H1 (cell line): Measurements from ENCODE around the gene ITFG2. TPM values are rescaled to one million over a fixed set of nuclear protein-coding genes. Genes with fewer than 3 reads are reported as not detected.

Source experiments
- CTCF ChIA-PET: fragments of 300-600 bp; sonication (Branson Sonifier 250); formaldehyde crosslinking; loops from one replicate; lab custom pipeline; 2021; ENCODE audit not compliant: partially characterized antibody; lab: Charles Lee
- POLR2A ChIA-PET: fragments of 300-600 bp; sonication (Branson Sonifier 250); formaldehyde crosslinking; loops from one replicate; lab custom pipeline; 2021; ENCODE audit warnings: inconsistent platforms; ENCODE audit not compliant: partially characterized antibody; lab: Charles Lee
- DNase-seq, 2 experiments: peaks; one replicate each; pipeline versions ENCODE4 v3.0.0 to v3.0.0-alpha.2; 2010 to 2022; ENCODE audit warnings: low spot score in 2 of 2, low read depth in 1 of 2, mixed read lengths in 1 of 2
- FAIRE-seq: peaks from 2 replicates; lab custom pipeline; 2011; peaks lifted over from hg19 to GRCh38; lab: Jason Lieb, UNC
- H2AFZ ChIP-seq: 2 replicates; pipeline ENCODE4 v1.8.1; 2012; ENCODE audit warnings: low read length, inconsistent platforms
- H2AK5ac ChIP-seq: 2 replicates; pipeline ENCODE4 v1.6.1; 2013; ENCODE audit warnings: low read depth, low read length
- H2BK120ac ChIP-seq: replicated peaks from 2 replicates; pipeline ENCODE3; 2013; ENCODE audit warnings: low read depth, low read length, inconsistent platforms
- H2BK12ac ChIP-seq: 2 replicates; pipeline ENCODE4 v1.6.1; 2013; ENCODE audit warnings: low read depth, low read length
- H2BK15ac ChIP-seq: 2 replicates; pipeline ENCODE4 v1.6.1; 2013; ENCODE audit warnings: low read length
- H2BK20ac ChIP-seq: 2 replicates; pipeline ENCODE4 v1.6.1; 2013; ENCODE audit warnings: low read length
- H2BK5ac ChIP-seq: 2 replicates; pipeline ENCODE4 v1.6.1; 2013; ENCODE audit warnings: low read depth, low read length
- H3K14ac ChIP-seq: 2 replicates; pipeline ENCODE4 v1.6.1; 2013; ENCODE audit warnings: inconsistent platforms; ENCODE audit not compliant: insufficient read length
- H3K18ac ChIP-seq: 2 replicates; pipeline ENCODE4 v1.6.1; 2013; ENCODE audit warnings: low read length; ENCODE audit errors: extremely low read depth
- H3K23ac ChIP-seq: 2 replicates; pipeline ENCODE4 v1.6.1; 2013; ENCODE audit warnings: inconsistent platforms; ENCODE audit not compliant: insufficient read length
- H3K23me2 ChIP-seq: 2 replicates; pipeline ENCODE4 v1.6.1; 2013; ENCODE audit warnings: low read depth, low read length
- H3K27ac ChIP-seq: 2 replicates; pipeline ENCODE4 v1.6.1; 2011; ENCODE audit warnings: low read depth, low read length, inconsistent platforms
- H3K27me3 ChIP-seq, 4 experiments: replicated peaks in 1 of 4; 1 replicate in 1 of 4; 2 replicates in 3 of 4; pipeline versions ENCODE4 v1.6.1 to v1.8.1; 2011 to 2013; ENCODE audit warnings: low read length in 3 of 4, mild to moderate bottlenecking in 3 of 4, inconsistent platforms in 2 of 4, mixed read lengths in 2 of 4, moderate library complexity in 1 of 4; ENCODE audit not compliant: control insufficient read depth in 3 of 4, insufficient read depth in 3 of 4; ENCODE audit errors: extremely low read depth in 1 of 4
- H3K36me3 ChIP-seq, 4 experiments: 2 replicates each; pipeline versions ENCODE4 v1.6.1 to v1.8.1; 2011 to 2013; ENCODE audit warnings: mild to moderate bottlenecking in 4 of 4, low read length in 3 of 4, moderate library complexity in 2 of 4, control low read depth in 1 of 4, inconsistent platforms in 1 of 4; ENCODE audit not compliant: insufficient read depth in 4 of 4, control insufficient read depth in 2 of 4
- H3K4ac ChIP-seq: replicated peaks from 2 replicates; pipeline ENCODE3; 2013; ENCODE audit warnings: low read length, low read depth, mixed read lengths, inconsistent platforms; ENCODE audit not compliant: insufficient read length
- H3K4me1 ChIP-seq, 4 experiments: replicated peaks in 1 of 4; 1 replicate in 1 of 4; 2 replicates in 3 of 4; pipeline versions ENCODE4 v1.6.1 to v1.8.1; 2011 to 2013; ENCODE audit warnings: low read length in 3 of 4, inconsistent platforms in 2 of 4, mixed read lengths in 1 of 4; ENCODE audit not compliant: insufficient read depth in 4 of 4, control insufficient read depth in 3 of 4
- H3K4me2 ChIP-seq, 2 experiments: 2 replicates each; pipeline versions ENCODE4 v1.6.1 to v1.8.1; 2011 to 2013; ENCODE audit warnings: low read depth in 2 of 2, low read length in 2 of 2, control low read depth in 1 of 2, inconsistent platforms in 1 of 2, mild to moderate bottlenecking in 1 of 2; ENCODE audit not compliant: insufficient read depth in 1 of 2
- H3K4me3 ChIP-seq, 4 experiments: fragments of 200-600, 300-600 bp in 1 of 4; sonication (generic), shearing (Covaris generic), sonication (Bioruptor Twin) in 1 of 4; 2 replicates each; pipeline versions ENCODE4 v1.5.1 to v1.8.1; 2011 to 2016; ENCODE audit warnings: low read length in 4 of 4, low read depth in 3 of 4, control low read depth in 2 of 4, inconsistent platforms in 2 of 4, mild to moderate bottlenecking in 2 of 4, mixed read lengths in 1 of 4, moderate library complexity in 1 of 4; ENCODE audit not compliant: insufficient read depth in 2 of 4; ENCODE audit errors: extremely low read depth in 1 of 4
- H3K56ac ChIP-seq: replicated peaks from 2 replicates; pipeline ENCODE3; 2013; ENCODE audit warnings: low read depth, mild to moderate bottlenecking, mixed read lengths, low read length, inconsistent platforms; ENCODE audit not compliant: insufficient read length
- H3K79me1 ChIP-seq: 2 replicates; pipeline ENCODE4 v1.6.1; 2013; ENCODE audit warnings: low read depth, low read length, control low read depth
- H3K79me2 ChIP-seq, 2 experiments: 2 replicates each; pipeline versions ENCODE4 v1.6.1 to v1.8.1; 2012 to 2013; ENCODE audit warnings: low read length in 2 of 2, mild to moderate bottlenecking in 2 of 2, inconsistent platforms in 1 of 2; ENCODE audit not compliant: insufficient read depth in 2 of 2, control insufficient read depth in 1 of 2
- H3K9ac ChIP-seq, 4 experiments: replicated peaks in 1 of 4; 1 replicate in 1 of 4; 2 replicates in 3 of 4; pipeline versions ENCODE4 v1.6.1 to v1.8.1; 2011 to 2013; ENCODE audit warnings: low read depth in 3 of 4, low read length in 3 of 4, control low read depth in 2 of 4, mild to moderate bottlenecking in 2 of 4, moderate library complexity in 2 of 4, inconsistent platforms in 1 of 4; ENCODE audit errors: extremely low read depth in 1 of 4
- H3K9me3 ChIP-seq, 2 experiments: 2 replicates each; pipeline versions ENCODE4 v1.6.1 to v1.8.1; 2012 to 2013; ENCODE audit warnings: mild to moderate bottlenecking in 2 of 2, moderate library complexity in 2 of 2, control low read depth in 1 of 2, inconsistent platforms in 1 of 2, low read depth in 1 of 2, low read length in 1 of 2, mixed read lengths in 1 of 2; ENCODE audit not compliant: insufficient read depth in 2 of 2
- H4K20me1 ChIP-seq, 2 experiments: replicated peaks in 1 of 2; 2 replicates each; pipeline versions ENCODE3 to v1.8.1; 2011 to 2013; ENCODE audit warnings: inconsistent platforms in 2 of 2, low read length in 2 of 2, mild to moderate bottlenecking in 1 of 2; ENCODE audit not compliant: insufficient read depth in 2 of 2, control insufficient read depth in 1 of 2
- H4K5ac ChIP-seq: 2 replicates; pipeline ENCODE4 v1.6.1; 2013; ENCODE audit warnings: low read length, low read depth, mixed read lengths, inconsistent platforms; ENCODE audit not compliant: insufficient read length
- H4K8ac ChIP-seq: 2 replicates; pipeline ENCODE4 v1.8.0; 2013; ENCODE audit warnings: mild to moderate bottlenecking, moderate library complexity, low read length, inconsistent platforms; ENCODE audit not compliant: insufficient read depth; ENCODE audit errors: extremely low read depth
- H4K91ac ChIP-seq: replicated peaks from 2 replicates; pipeline ENCODE3; 2013; ENCODE audit warnings: low read length, mixed read lengths, inconsistent platforms; ENCODE audit not compliant: insufficient read length
- BACH1 ChIP-seq: IDR thresholded peaks from 2 replicates; pipeline ENCODE4 v1.6.1; 2012; ENCODE audit warnings: low read length, improper control_type of control experiment
- CHD1 ChIP-seq: IDR thresholded peaks from 2 replicates; pipeline ENCODE4 v1.6.1; 2012; ENCODE audit warnings: low read depth, low read length, improper control_type of control experiment
- E2F6 ChIP-seq: IDR thresholded peaks from 2 replicates; pipeline ENCODE4 v1.6.1; 2012; ENCODE audit warnings: inconsistent platforms
- KDM5A ChIP-seq: fragments of 200-600 bp; IDR thresholded peaks from 2 replicates; pipeline ENCODE4 v1.7.1; 2012; ENCODE audit warnings: mild to moderate bottlenecking, low read length, inconsistent platforms, mixed read lengths
- NRF1 ChIP-seq: IDR thresholded peaks from 2 replicates; pipeline ENCODE4 v1.6.1; 2011; ENCODE audit warnings: mild to moderate bottlenecking, low read depth, low read length, improper control_type of control experiment
- PHF8 ChIP-seq: fragments of 200-600 bp; sonication (generic); conservative IDR thresholded peaks from 2 replicates; pipeline ENCODE4 v1.7.1; 2012; ENCODE audit warnings: low read depth, mild to moderate bottlenecking, inconsistent platforms, low read length, moderate library complexity
- POU5F1 ChIP-seq: IDR thresholded peaks from 2 replicates; pipeline ENCODE4 v1.6.1; 2011; ENCODE audit warnings: low read depth, mild to moderate bottlenecking, low read length, moderate library complexity
- SAP30 ChIP-seq: fragments of 300-600 bp; sonication (generic); IDR thresholded peaks from 2 replicates; pipeline ENCODE4 v1.7.1; 2012; ENCODE audit warnings: low read length, moderate library complexity, mild to moderate bottlenecking, inconsistent platforms; ENCODE audit not compliant: insufficient read depth, insufficient replicate concordance
- SIRT6 ChIP-seq: IDR thresholded peaks from one replicate; pipeline ENCODE4 v1.7.1; 2012; ENCODE audit warnings: low read length, inconsistent platforms
- SIX5 ChIP-seq: IDR thresholded peaks from 2 replicates; pipeline ENCODE4 v1.6.1; 2011; ENCODE audit warnings: mild to moderate bottlenecking, low read depth, low read length
- SRF ChIP-seq: IDR thresholded peaks from 2 replicates; pipeline ENCODE4 v1.6.1; 2011; ENCODE audit warnings: mild to moderate bottlenecking, low read depth, low read length, moderate library complexity
- SUZ12 ChIP-seq: fragments of 200-600 bp; sonication (generic); IDR thresholded peaks from 2 replicates; pipeline ENCODE4 v1.6.1; 2012; ENCODE audit warnings: mild to moderate bottlenecking, inconsistent platforms, low read length, moderate library complexity, mixed read lengths
- TAF7 ChIP-seq: optimal IDR thresholded peaks from 2 replicates; pipeline ENCODE3; 2011; ENCODE audit warnings: low read depth, mild to moderate bottlenecking, inconsistent platforms, low read length, moderate library complexity, borderline replicate concordance
- YY1 ChIP-seq: IDR thresholded peaks from 2 replicates; pipeline ENCODE4 v1.6.1; 2011; ENCODE audit warnings: low read depth, mild to moderate bottlenecking, low read length
- WGBS, 2 experiments: shearing (Covaris generic) in 1 of 2; methylation state at CpG; one replicate each; pipeline versions ENCODE4 v1.1.6 to v1.1.7; 2013 to 2015; ENCODE audit warnings: low lambda C conversion rate in 2 of 2, mixed read lengths in 2 of 2, inconsistent platforms in 1 of 2, low coverage in 1 of 2, missing lambda C conversion rate in 1 of 2; ENCODE audit not compliant: insufficient replicate concordance in 2 of 2, insufficient coverage in 1 of 2, insufficient read length in 1 of 2; ENCODE audit errors: extremely low coverage in 1 of 2, missing lambda C conversion rate in 1 of 2; 5-methylcytosine and 5-hydroxymethylcytosine counted together
- polyA plus RNA-seq, 7 experiments: library from polyadenylated mRNA; depleted of rRNA in 3 of 7; stranded (reverse) in 5 of 7; unstranded in 2 of 7; fragments of >200 nt in 5 of 7; fragments of 200-250 nt in 2 of 7; gene quantifications; 1 replicate in 5 of 7; 2 replicates in 1 of 7; 4 replicates in 1 of 7; pipeline versions ENCODE4 v1.2.1 to v1.2.3, GENCODE V29; 2011 to 2013; ENCODE audit warnings: missing spikeins in 2 of 7, mixed read lengths in 2 of 7
- total RNA-seq: library from RNA; stranded (reverse); fragmentation: NEBNext Ultra II Directional; extraction: Animal tissue kit (Norgen Biotek cat#: 25700); gene quantifications from 2 replicates; pipeline ENCODE4 v1.2.1, GENCODE V29; 2021

The ITFG2 gene
- total and polyA plus RNA-seq, 2 of the 8 experiments (the other 6 are each of a cell fraction or from before 2014, with no cell fraction given), result 15.0 to 22.9 TPM

GRCh38 chr12:2841056-2841650 is 28.7 kb downstream of the ITFG2 start:
- Histone ChIP-seq H3K9ac (no peak overlapping the region), H4K91ac (no peak overlapping the region), H2BK20ac (no peak overlapping the region), H2BK120ac (no peak overlapping the region), H3K9me3 (no peaks in the 10 kb centered on the region), H3K14ac (no peak overlapping the region), H2BK5ac (no peak overlapping the region), H3K4me3 (no peak overlapping the region), H3K4me1 (no peaks in the 10 kb centered on the region; a peak in 3 of 7 replicates), H3K4me2 (no peak overlapping the region), H4K8ac (no peak overlapping the region; the same call in 1 of the 2 replicates), H3K27ac (no peak overlapping the region), H3K27me3 (no peaks in the 10 kb centered on the region; a peak in 1 of 7 replicates), H2BK15ac (no peak overlapping the region), H3K23me2 (no peaks in the 10 kb centered on the region), H3K79me1 (no peaks in the 10 kb centered on the region), H3K4ac (no peak overlapping the region), H3K23ac (no peak overlapping the region), H3K18ac (no peak overlapping the region), H4K5ac (no peak overlapping the region), H2AFZ (no peak overlapping the region), H3K79me2 (no peaks in the 10 kb centered on the region), H3K36me3 (no peaks in the 10 kb centered on the region; a peak in 1 of 8 replicates), H4K20me1 (peaks cover 0 to 3% of the 10 kb centered on the region in 2 experiments), H2AK5ac (no peak overlapping the region), H2BK12ac (no peak overlapping the region), H3K56ac (no peak overlapping the region)
- ChIA-PET CTCF (interaction anchor here (1.2 to 1.4 kb wide), 3 partner anchors 8 to 117 kb away, joined by 3 to 6 read pairs (median 6); no protein-coding TSS in a partner anchor), POLR2A (no interaction called here)
- WGBS, 2 experiments, result 85% methylated on average over 9 of the region's 9 CpGs; no CpG with 5 or more reads in 1 of the 2 experiments
- FAIRE-seq (no peak), DNase-seq (no peak)
- TF ChIP-seq TAF7, result no peak
- TF ChIP-seq CHD1, result no peak
- TF ChIP-seq SRF, result no peak
- TF ChIP-seq SAP30, result no peak
- TF ChIP-seq SIX5, result no peak
- no peak for TF ChIP-seq SUZ12
- no peak for TF ChIP-seq KDM5A
- no peak for TF ChIP-seq YY1
- no peak for TF ChIP-seq BACH1
- no peak for TF ChIP-seq PHF8
- no peak for TF ChIP-seq POU5F1
- no peak for TF ChIP-seq SIRT6
- TF ChIP-seq E2F6, result no peak
- TF ChIP-seq NRF1, result no peak
